H1 (cell line): ENCODE data around the gene DLK2. TPM values are rescaled to one million over a fixed set of nuclear protein-coding genes. Genes with fewer than 3 reads are reported as not detected.

Experiments used
- ATF2 ChIP-seq: IDR thresholded peaks from 2 replicates; pipeline ENCODE4 v1.6.1; 2012; ENCODE audit warnings: low read length, inconsistent platforms
- CBX5 ChIP-seq: fragments of 300-800, 300-1000 bp; sonication (generic); IDR thresholded peaks from 2 replicates; pipeline ENCODE4 v1.7.1; 2016; ENCODE audit warnings: antibody characterized with exemption, low read length, low read depth
- CTBP2 ChIP-seq: IDR thresholded peaks from 2 replicates; pipeline ENCODE4 v1.7.0; 2011; ENCODE audit warnings: borderline replicate concordance, mild to moderate bottlenecking, moderate library complexity, mixed read lengths, low read length; ENCODE audit not compliant: insufficient read depth, insufficient read length
- JUN ChIP-seq: IDR thresholded peaks from 2 replicates; pipeline ENCODE4 v1.6.1; 2011; ENCODE audit warnings: low read depth, mild to moderate bottlenecking, improper control_type of control experiment, low read length
- TCF12 ChIP-seq: IDR thresholded peaks from 2 replicates; pipeline ENCODE4 v1.6.1; 2011; ENCODE audit warnings: low read depth, mild to moderate bottlenecking, low read length
- polyA plus RNA-seq, 7 experiments: library from polyadenylated mRNA; depleted of rRNA in 3 of 7; stranded (reverse) in 5 of 7; unstranded in 2 of 7; fragments of >200 nt in 5 of 7; fragments of 200-250 nt in 2 of 7; gene quantifications; 1 replicate in 5 of 7; 2 replicates in 1 of 7; 4 replicates in 1 of 7; pipeline versions ENCODE4 v1.2.1 to v1.2.3, GENCODE V29; 2011 to 2013; ENCODE audit warnings: missing spikeins in 2 of 7, mixed read lengths in 2 of 7
- total RNA-seq: library from RNA; stranded (reverse); fragmentation: NEBNext Ultra II Directional; extraction: Animal tissue kit (Norgen Biotek cat#: 25700); gene quantifications from 2 replicates; pipeline ENCODE4 v1.2.1, GENCODE V29; 2021

The DLK2 gene
- total and polyA plus RNA-seq, 2 of the 8 experiments (the other 6 are each of a cell fraction or from before 2014, with no cell fraction given): 0.37 to 0.80 TPM

GRCh38 chr6:43493833-43494232, 38.5 kb upstream of the DLK2 start (continued):
- TF ChIP-seq CBX5 (no peak), JUN (no peak), ATF2 (no peak), TCF12 (no peak), CTBP2 (no peak)
